GM19467 (cell line): ENCODE data around the gene ABHD8.
"Not testable (repeated sequence)": the region's sequence is repeated elsewhere in the genome, so short reads cannot be mapped to it uniquely, and the experiment has no call there.

ENCODE experiments used
- ATAC-seq: cut with Tn5 transposase; IDR thresholded peaks from one replicate; pipeline ENCODE4 v1.9.1; 2021; ENCODE audit warnings: mild to moderate bottlenecking, moderate library complexity; ENCODE audit not compliant: unreplicated experiment

ABHD8 gene

GRCh38 chr19:17300992-17301619 is 2.1 kb downstream of the ABHD8 start:
- ATAC-seq: no peak

GRCh38 chr19:17296976-17297375 is 6.2 kb downstream of the ABHD8 start:
- ATAC-seq: no peak

- no peak for ATAC-seq
Measured at GRCh38 chr19:17296273-17296672, 7.0 kb downstream of the ABHD8 start.

DNA sequence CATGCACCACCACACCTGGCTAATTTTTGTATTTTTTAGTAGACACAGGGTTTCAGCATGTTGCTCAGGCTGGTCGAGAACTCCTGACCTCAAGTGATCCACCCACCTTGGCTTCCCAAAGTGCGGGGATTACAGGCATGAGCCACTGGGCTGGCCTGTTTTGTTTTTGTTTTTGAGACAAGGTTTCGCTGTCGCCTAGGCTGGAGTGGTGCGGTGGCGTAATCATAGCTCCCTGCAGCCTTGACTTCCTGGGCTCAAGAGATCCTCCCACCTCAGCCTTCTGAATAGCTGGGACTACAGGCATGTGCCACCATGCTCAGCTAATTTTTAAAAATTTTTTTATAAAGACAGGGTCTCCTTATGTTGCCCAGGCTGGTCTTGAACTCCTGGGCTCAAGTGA is 7.7 kb downstream of the ABHD8 start:
- not testable (repeated sequence) for ATAC-seq

- ATAC-seq: no peak
Measured at GRCh38 chr19:17294051-17294891, 9.0 kb downstream of the ABHD8 start.

DNA sequence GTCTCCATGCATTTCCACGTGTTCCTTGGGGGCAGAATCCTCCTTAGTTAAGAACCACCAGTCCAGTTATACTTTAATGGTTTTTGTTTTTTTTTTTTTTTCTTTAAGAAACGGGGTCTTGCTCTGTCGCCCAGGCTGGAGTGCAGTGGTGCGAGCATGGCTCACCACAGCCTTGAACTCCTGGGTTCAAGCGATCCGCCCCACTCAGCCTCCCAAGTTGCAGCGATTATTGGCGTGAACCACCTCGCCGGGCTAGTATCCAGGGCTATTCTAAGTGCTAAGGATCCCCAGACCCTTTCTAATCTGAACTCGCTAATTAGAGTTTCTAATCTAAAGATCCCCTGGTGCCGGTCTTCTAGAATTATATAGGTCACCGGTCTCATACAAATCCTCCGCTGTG is 9.6 kb downstream of the ABHD8 start:
- no peak for ATAC-seq

DNA sequence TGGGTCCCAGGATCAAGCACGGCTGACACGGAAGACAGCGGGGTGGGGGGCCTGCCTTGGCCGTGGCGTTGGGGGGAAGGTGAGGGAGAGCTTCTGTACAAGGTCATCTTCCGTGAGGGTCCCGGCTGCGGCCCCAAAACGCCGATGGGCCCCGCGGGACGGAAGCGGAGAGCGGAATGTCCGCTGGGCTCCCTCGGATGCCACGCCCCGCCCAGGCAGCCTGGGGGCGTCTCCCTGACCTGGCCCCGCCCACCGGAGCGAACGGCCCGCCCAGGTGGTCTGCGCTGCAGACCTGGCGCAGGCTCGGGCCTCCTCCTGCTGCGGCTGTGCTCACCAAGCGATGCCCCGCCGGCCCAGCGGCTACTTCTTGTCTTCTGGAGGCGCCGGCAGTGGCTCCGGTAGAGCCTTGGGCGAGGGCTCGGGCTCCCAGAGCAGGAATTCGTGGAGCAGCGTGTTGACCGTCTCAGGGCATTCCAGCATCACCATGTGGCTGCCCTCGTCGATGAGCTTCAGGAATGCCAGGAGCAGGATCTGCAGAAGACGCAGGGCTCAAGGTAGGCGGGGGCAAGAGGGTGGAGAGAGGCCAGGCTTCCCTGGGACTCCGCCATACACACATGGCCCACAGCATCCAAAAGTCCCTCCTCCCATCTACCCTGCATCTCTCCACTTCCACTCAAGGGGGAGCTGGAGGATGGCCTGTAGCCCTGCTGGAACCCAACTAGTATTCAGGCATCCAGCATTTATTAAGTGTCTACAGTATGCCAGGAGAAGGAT is 10.7 kb downstream of the ABHD8 start:
- peak; percentile 55 for ATAC-seq

GRCh38 chr19:17289489-17289888 is 13.7 kb downstream of the ABHD8 start:
- ATAC-seq: no peak

DNA sequence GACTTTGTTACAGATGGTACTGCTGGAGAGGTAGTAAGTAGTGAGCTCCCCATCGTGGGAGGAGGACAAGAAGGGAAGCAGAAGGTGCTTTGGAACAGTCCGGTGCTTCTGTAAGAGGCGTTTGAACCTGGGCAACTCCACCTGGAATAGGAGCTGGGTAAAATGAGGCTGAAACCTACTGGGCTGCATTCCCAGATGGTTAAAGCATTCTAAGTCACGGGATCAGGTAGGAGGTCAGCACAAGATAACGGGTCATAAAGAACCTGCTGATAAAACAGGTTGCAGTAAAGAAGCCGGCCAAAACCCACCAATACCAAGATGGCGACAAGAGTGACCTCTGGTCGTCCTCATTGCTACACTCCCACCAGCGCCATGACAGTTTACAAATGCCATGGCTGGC is 16.5 kb downstream of the ABHD8 start:
- ATAC-seq: no peak

- ATAC-seq: no peak
Measured at GRCh38 chr19:17286263-17286662, 17.0 kb downstream of the ABHD8 start.

DNA sequence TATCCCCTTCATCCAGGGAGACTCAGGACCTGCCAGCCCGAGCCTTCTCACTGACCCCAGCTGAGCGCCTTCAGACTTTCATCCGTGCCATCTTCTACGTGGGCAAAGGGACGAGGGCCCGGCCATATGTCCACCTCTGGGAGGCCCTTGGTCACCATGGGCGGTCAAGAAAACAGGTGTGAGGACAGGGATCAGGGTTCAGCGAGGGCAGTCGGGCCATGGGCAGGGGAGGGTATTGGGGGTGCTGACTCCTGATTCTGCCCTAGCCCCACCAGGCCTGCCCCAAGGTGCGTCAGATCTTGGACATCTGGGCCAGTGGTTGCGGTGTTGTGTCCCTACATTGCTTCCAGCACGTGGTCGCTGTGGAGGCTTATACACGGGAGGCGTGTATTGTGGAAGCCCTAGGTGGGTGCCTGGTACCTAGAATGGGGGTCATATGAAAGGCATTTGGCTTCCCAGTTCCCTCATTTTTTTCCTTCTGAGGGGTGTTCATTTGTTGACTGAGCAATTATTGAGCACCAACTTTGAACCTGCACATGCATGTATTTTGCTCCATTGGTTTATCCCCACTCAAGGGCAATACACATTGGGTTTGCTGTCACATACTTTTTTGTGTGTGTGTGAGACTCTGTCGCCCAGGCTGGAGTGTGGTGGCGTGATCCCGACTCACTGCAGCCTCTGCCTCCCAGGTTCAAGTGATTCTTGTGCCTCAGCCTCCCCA is 17.6 kb downstream of the ABHD8 start:
- no peak for ATAC-seq

DNA sequence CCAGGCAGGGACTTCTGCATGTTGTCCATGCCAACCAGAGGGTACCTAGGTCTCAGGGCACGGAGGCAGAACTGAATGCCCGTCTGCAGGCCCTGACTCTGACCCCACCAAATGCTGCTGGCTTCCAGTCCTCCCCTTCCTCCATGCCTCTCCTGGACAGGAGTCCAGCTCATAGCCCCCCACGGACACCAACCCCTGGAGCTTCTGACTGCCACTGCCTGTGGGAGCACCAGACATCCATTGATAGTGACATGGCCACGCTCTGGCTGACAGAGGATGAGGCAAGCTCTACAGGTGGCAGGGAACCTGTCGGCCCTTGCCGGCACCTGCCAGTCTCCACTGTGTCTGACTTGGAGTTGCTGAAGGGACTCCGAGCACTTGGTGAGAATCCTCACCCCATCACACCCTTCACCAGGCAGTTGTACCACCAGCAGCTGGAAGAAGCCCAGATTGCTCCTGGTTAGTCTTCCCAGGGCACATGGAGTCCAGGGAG is 19.7 kb downstream of the ABHD8 start:
- ATAC-seq: no peak

DNA sequence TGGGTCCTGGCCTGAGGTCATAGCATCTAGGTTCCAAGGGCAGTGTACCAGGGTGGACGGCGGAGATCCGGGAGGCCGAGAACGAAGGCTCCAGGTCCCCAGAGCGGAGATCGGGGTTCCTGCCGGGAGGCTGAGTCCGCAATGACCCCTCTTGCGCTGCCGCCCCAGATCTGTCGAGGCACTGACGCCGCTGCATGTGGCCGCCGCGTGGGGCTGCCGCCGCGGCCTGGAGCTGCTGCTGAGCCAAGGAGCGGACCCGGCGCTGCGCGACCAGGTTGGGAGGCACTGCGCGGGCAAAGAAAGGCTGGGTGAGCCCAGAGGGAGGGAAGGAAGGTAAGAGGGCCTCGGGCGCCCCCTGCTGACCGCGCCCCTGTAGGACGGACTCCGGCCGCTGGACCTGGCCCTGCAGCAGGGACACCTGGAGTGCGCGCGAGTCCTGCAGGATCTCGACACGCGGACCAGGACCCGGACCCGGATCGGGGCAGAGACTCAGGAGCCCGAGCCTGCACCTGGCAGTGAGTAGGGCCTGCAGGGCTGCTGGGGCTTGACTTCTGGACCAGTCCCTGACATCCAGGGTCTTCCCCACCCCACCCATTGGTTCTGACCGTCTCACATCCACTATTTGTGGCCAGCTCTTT is 20.6 kb downstream of the ABHD8 start:
- ATAC-seq: no peak

GRCh38 chr19:17281391-17282304 is 21.6 kb downstream of the ABHD8 start, which contains the start of gene ANKLE1:
Gene ANKLE1 (plus strand): TSS chr19:17281901. CDS start chr19:17281921, 20 bp downstream.
- no peak for ATAC-seq

DNA sequence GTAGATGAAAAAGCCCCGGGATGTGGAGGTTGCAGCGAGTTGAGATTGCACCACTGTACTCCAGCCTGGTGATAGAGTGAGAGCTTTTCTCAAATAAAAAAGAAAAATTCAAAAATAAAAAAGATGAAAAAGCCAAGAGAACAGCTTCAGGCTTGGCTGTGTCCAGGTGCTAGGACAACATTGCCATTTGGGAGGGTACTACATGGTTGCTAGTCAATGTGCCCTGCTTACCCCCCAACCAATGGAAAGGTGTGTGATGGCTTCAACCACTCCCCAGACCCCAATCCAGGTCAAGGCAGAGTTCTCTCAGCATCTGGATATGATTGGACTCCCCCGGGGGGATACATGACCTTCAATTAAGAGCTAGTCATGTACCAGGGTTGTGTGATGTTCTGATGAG is 23.8 kb downstream of the ABHD8 start:
- ATAC-seq: no peak

DNA sequence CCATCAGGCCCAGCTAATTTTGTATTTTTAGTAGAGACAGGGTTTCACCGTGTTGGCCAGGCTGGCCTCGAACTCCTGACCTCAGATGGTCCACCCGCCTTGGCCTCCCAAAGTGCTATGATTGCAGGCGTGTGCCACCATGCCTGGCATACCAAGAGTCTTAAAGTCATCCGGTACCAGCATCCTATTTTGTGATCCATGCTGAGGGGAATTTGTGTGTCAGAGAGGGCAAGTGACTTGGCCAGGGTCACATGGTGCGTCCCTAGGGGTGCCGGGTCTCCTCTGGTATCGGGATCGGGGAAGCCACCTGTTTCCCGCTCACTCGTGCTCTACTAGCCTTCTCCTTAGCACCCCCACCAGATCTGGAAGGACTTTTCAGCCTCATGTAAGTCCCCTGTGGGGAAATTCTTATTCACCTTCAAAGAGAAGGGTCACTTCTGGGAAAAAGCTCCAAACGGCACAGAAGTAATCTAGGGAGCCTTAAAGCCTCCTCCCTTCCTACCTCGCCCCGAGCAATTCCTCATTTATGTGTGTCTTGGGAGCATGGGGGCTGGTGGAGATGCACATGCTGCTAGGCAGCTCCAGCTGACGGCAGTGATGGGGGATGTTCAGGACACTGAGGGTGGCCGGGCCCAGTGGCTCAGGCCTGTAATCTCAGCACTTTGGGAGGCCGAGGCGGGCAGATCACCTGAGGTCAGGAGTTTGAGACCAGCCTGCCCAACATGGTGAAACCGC is 27.6 kb downstream of the ABHD8 start:
- no peak for ATAC-seq

- ATAC-seq: not testable (repeated sequence)
Measured at GRCh38 chr19:17274892-17275291, 28.3 kb downstream of the ABHD8 start.

DNA sequence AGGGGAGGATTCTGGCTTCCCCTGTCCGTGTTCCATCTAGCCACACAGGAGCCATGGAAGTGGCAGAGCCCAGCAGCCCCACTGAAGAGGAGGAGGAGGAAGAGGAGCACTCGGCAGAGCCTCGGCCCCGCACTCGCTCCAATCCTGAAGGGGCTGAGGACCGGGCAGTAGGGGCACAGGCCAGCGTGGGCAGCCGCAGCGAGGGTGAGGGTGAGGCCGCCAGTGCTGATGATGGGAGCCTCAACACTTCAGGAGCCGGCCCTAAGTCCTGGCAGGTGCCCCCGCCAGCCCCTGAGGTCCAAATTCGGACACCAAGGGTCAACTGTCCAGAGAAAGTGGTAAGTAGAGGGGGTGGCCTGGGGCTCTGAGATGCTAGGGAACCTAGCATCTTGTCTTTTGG is 34.5 kb downstream of the ABHD8 start:
- no peak for ATAC-seq
